ENCODE data around the gene RLF. TPM values are rescaled to one million over a fixed set of nuclear protein-coding genes. Genes with fewer than 3 reads are reported as not detected.

Gene RLF
- total RNA-seq, 3 donors from 2014 or later, result 9.0 to 12.3 (median 11.0) TPM

DNA sequence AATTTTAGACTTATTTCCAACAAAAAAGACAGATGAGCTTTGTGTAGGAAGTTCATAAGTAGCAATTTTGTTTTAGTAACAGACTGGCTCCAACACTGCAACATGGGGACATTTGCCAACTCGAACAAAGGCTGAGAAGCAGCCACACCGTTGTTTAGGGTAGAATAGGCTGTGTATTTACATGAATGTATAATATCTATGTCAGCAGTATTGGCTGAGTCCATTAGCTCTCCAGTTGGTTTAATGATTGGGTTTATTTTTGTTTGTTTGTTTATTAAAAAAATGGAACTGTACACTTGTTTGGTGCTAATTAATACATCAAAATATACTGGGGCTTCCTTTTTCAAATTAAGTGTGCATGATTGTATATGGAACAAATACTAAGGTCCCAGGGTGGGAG lies 79.2 kb downstream of the RLF start:
- Mint-ChIP-seq H3K36me3 (ENCODE audit: insufficient read depth) (peaks cover 45% of the 10 kb centered on the region), H3K4me1 (ENCODE audit: low read depth) (peaks cover 18% of the 10 kb centered on the region), H3K27me3 (ENCODE audit: low read depth) (no peaks in the 10 kb centered on the region), H3K4me3 (no peak overlapping the region), H3K9me3 (no peaks in the 10 kb centered on the region)
- ATAC-seq (no peak), DNase-seq (no peak)

DNA sequence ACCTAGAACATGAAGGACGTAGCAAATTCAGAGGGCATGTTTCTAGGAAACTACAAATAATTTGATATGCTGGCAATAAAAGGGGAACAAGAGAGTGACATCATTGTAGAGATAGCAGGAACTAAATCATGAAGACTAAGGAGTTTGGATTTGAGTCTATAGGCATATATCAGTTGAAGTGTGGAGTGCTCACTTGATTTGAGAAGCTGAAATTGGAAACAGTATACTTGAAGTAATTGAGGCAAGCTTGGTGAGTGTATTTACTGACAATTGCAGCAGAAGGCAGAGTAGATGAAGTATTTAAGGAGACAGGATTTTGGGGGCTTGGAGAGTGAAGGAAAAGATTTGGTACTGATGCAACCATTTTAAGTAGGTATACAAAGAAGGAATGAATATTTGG lies 80.2 kb downstream of the RLF start:
- no peaks in the 10 kb centered on the region for H3K27me3 Mint-ChIP-seq (ENCODE audit: low read depth)
- peak overlapping the region; percentile 17 for H3K4me3 Mint-ChIP-seq
- H3K4me1 Mint-ChIP-seq (ENCODE audit: low read depth), result peaks cover 18% of the 10 kb centered on the region
- ATAC-seq, result peak; percentile 40 to 44
- no peaks in the 10 kb centered on the region for H3K9me3 Mint-ChIP-seq
- DNase-seq, result no peak
- peaks cover 36% of the 10 kb centered on the region for H3K36me3 Mint-ChIP-seq (ENCODE audit: insufficient read depth)

- Mint-ChIP-seq H3K27me3 (ENCODE audit: low read depth) (no peaks in the 10 kb centered on the region), H3K36me3 (ENCODE audit: insufficient read depth) (peaks cover 18% of the 10 kb centered on the region), H3K4me1 (ENCODE audit: low read depth) (peaks cover 18% of the 10 kb centered on the region), H3K4me3 (no peak overlapping the region), H3K9me3 (no peaks in the 10 kb centered on the region)
- DNase-seq (no peak), ATAC-seq (no peak)
Measured at GRCh38 chr1:40243351-40243750, 82.2 kb downstream of the RLF start.

- DNase-seq, result no peak
- no peak for ATAC-seq
- H3K4me1 Mint-ChIP-seq (ENCODE audit: low read depth), result peaks cover 18% of the 10 kb centered on the region
- no peak overlapping the region for H3K4me3 Mint-ChIP-seq
- no peaks in the 10 kb centered on the region for H3K9me3 Mint-ChIP-seq
- H3K27me3 Mint-ChIP-seq (ENCODE audit: low read depth), result no peaks in the 10 kb centered on the region
- H3K36me3 Mint-ChIP-seq (ENCODE audit: insufficient read depth), result peaks cover 10% of the 10 kb centered on the region
Measured at GRCh38 chr1:40244138-40244744, 83.1 kb downstream of the RLF start.

DNA sequence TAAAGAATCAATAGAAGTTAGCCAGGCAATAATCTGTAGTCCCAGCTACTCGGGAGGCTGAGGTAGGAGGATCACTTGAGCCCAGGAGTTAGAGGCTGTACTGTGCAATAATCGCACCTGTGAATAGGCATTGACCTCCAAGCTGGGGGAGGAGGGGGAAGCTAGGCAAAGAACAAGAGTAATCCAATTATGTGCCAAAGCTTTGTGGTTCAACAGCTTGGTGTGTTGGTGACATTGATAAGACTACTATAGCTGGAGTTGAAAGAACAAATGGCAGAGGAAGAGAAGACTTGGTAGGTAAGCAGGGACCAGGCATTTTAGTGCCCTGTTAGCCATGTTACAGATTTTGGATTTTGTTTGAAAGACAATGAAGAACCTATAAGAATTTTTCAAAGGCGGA lies 84.5 kb downstream of the RLF start:
- H3K27me3 Mint-ChIP-seq (ENCODE audit: low read depth), result no peaks in the 10 kb centered on the region
- H3K4me3 Mint-ChIP-seq, result no peak overlapping the region
- no peaks in the 10 kb centered on the region for H3K36me3 Mint-ChIP-seq (ENCODE audit: insufficient read depth)
- ATAC-seq (no peak), DNase-seq (no peak)
- no peaks in the 10 kb centered on the region for H3K9me3 Mint-ChIP-seq
- H3K4me1 Mint-ChIP-seq (ENCODE audit: low read depth), result peaks cover 18% of the 10 kb centered on the region

DNA sequence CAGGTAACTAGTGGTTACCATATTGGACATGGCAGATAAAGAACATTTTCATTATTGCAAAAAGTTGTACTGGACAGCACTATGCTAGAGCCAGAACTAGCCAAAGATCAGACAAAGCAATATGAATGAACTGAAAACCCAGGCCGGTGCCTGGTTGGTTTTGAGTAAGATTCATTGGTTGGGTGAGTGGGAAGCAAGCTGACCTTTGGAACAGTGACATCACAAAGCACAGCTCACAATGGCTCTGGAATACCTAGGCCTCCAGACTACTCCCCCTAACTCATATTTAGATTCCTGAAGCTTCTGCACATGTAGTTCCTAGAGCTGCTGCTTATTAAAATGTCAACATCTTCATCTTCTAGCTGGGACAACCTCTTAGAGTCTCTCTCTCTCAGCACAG lies 86.5 kb downstream of the RLF start, which contains the start of gene TMCO2:
Gene TMCO2, plus strand, starts transcription at position 283 of the 400 bp plus-strand sequence. Its CDS starts 57 bp downstream, at position 340.
- DNase-seq, result no peak
- ATAC-seq, result no peak
- H3K4me3 Mint-ChIP-seq, result no peak within 1 kb of the TSS
- no peaks in the 10 kb centered on the region for H3K36me3 Mint-ChIP-seq (ENCODE audit: insufficient read depth)
- H3K27me3 Mint-ChIP-seq (ENCODE audit: low read depth), result no peaks in the 10 kb centered on the region
- peaks cover 6% of the 10 kb centered on the region for H3K4me1 Mint-ChIP-seq (ENCODE audit: low read depth)
- no peaks in the 10 kb centered on the region for H3K9me3 Mint-ChIP-seq

DNA sequence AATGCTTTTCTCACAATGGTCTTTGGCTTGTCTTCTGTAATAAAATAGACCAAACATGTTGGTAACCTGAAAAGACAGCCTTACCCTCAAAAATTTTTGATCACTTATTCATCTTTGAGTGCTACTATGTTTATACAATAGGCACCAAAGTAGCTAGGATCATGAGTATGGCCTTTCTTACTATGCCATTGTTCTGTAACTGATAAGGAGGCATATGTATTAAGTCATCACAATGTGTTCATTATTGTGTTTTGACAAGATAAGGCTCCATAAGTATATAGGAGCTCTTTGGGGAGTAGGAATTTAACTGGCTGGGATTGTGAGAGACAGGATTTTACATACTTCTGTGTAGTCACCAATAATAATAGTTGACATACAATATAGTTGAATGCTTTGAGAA lies 87.2 kb downstream of the RLF start:
- H3K9me3 Mint-ChIP-seq, result no peaks in the 10 kb centered on the region
- DNase-seq (no peak), ATAC-seq (no peak)
- no peaks in the 10 kb centered on the region for H3K36me3 Mint-ChIP-seq (ENCODE audit: insufficient read depth)
- H3K27me3 Mint-ChIP-seq (ENCODE audit: low read depth), result no peaks in the 10 kb centered on the region
- peaks cover 6% of the 10 kb centered on the region for H3K4me1 Mint-ChIP-seq (ENCODE audit: low read depth)
- H3K4me3 Mint-ChIP-seq, result no peak overlapping the region

- peaks cover 4% of the 10 kb centered on the region for H3K36me3 Mint-ChIP-seq (ENCODE audit: insufficient read depth)
- DNase-seq, result no peak
- peaks cover 14% of the 10 kb centered on the region for H3K4me1 Mint-ChIP-seq (ENCODE audit: low read depth)
- no peaks in the 10 kb centered on the region for H3K27me3 Mint-ChIP-seq (ENCODE audit: low read depth)
- ATAC-seq, result no peak
- no peaks in the 10 kb centered on the region for H3K9me3 Mint-ChIP-seq
- H3K4me3 Mint-ChIP-seq, result no peak overlapping the region
Measured at GRCh38 chr1:40251456-40251855, 90.3 kb downstream of the RLF start.

DNA sequence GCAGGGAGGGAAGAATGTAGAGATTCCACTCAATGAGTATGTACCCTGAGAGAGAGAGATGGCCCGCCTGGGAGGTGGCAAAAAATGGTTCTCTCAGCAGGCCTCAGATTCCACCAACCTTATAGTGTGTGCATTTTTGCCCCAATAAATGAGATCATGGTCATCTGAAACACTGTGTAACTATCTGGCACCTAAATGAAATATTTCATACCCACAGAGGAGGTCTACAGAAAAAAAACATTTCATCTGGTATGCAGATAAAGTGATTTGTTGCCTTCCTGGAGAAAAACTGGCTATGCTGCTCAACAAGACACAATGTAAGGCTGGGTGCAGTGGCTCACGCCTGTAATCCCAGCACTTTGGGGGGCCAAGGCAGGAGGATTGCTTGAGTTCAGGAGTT lies 91.4 kb downstream of the RLF start:
- Mint-ChIP-seq H3K4me3 (no peak overlapping the region), H3K36me3 (ENCODE audit: insufficient read depth) (peaks cover 4% of the 10 kb centered on the region), H3K9me3 (no peaks in the 10 kb centered on the region), H3K27me3 (ENCODE audit: low read depth) (no peaks in the 10 kb centered on the region), H3K4me1 (ENCODE audit: low read depth) (peaks cover 20% of the 10 kb centered on the region)
- no peak for ATAC-seq
- DNase-seq, result no peak

DNA sequence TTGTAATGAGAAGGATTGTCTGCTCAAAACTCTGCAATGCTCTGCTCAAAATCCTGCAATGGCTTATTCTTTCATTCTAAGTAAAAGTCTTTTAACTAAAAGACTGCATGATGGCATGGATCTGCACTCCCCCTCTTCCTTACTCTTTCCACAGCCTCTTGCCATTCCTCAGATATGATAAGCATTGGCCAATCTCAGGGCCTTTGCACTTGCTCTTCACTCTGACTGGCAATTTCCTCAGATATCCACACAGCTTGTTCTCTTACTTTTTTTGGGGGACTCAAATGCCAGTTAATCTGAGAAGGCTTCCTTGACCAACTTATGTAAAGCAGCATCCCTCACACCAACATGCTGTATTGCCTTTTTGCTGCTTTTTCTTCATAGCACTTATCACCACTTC lies 94.0 kb downstream of the RLF start:
- Mint-ChIP-seq H3K36me3 (ENCODE audit: insufficient read depth) (peaks cover 9% of the 10 kb centered on the region), H3K9me3 (no peaks in the 10 kb centered on the region), H3K4me3 (no peak overlapping the region), H3K4me1 (ENCODE audit: low read depth) (peaks cover 30% of the 10 kb centered on the region), H3K27me3 (ENCODE audit: low read depth) (no peaks in the 10 kb centered on the region)
- no peak for ATAC-seq
- DNase-seq, result no peak

DNA sequence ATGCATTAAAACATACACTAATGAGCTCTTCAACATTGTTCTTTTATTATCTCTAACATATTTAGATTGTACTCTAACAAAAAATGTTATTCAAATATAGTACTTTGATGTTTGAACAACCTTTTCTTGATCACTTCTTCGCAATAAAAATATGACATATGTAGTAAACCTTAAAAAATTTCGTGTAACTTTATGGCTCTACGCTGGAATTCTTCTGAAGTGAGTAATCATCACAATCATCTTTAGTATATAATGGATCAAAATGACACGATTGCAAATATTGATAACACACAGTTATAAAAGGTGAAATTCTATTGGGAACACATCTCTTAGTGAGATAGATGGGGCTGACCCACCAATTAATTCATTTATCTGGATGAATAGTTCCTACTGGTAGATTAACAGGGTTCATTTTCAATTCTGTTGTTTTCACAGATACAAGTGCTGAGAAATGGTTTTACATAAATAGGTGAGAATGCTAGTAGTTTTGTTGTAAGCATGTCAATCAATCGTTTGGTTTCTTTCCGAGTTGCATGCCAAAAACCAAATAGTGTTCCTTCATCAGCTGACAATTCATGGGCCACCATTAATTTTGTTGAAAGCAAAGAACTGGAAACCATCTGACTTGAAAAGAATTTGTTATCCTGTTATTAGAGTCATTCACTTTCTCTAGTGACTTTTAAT lies 95.4 kb downstream of the RLF start:
- Mint-ChIP-seq H3K27me3 (ENCODE audit: low read depth) (no peaks in the 10 kb centered on the region), H3K36me3 (ENCODE audit: insufficient read depth) (peaks cover 22% of the 10 kb centered on the region), H3K9me3 (no peaks in the 10 kb centered on the region), H3K4me1 (ENCODE audit: low read depth) (peaks cover 39% of the 10 kb centered on the region), H3K4me3 (peak overlapping the region; percentile 93)
- DNase-seq, result no peak
- no peak for ATAC-seq

- H3K36me3 Mint-ChIP-seq (ENCODE audit: insufficient read depth), result peaks cover 29% of the 10 kb centered on the region
- no peaks in the 10 kb centered on the region for H3K27me3 Mint-ChIP-seq (ENCODE audit: low read depth)
- H3K4me1 Mint-ChIP-seq (ENCODE audit: low read depth), result peaks cover 42% of the 10 kb centered on the region
- no peaks in the 10 kb centered on the region for H3K9me3 Mint-ChIP-seq
- DNase-seq (no peak), ATAC-seq (peak; percentile 20 to 24)
- H3K4me3 Mint-ChIP-seq, result peak overlapping the region; percentile 93
Measured at GRCh38 chr1:40257313-40257687, 96.1 kb downstream of the RLF start.

DNA sequence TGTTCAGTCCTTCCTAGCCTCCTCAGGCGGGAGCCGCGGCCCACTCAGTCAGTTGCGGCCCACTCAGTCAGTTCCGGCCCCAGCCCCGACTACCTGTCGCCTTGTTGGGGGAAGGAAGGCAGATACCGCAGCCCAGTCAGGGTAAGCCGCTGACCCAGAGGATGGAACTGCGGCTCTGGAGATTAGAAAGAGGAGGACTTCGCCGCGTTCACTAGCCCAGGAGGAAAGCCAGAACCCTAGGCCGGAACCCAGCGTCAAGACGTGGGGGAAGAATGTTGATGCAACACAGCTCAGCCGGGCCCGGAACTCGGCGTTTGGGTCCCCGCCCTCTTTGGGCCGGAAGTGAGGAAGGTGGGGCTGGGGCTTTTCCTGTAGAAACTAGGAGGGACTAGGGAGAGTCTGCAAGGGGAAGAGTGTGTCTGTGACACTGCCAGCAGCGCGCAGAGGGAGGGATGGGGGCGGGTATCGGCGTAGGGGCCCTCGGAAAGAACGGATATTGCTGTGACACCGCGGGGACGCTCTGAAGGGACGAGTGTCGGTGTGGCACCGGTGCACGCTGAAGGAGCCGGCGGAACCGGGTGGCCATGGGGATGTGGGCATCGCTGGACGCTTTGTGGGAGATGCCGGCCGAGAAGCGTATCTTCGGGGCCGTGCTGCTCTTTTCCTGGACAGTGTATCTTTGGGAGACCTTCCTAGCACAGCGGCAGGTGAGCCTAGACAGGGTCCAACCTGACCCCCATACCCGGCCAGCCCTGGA lies 96.7 kb downstream of the RLF start, which contains the start of gene ZMPSTE24:
Gene ZMPSTE24, plus strand, starts transcription at position 549 of the 757 bp plus-strand sequence. Its CDS starts 36 bp downstream, at position 585.
- H3K4me1 Mint-ChIP-seq (ENCODE audit: low read depth), result peaks cover 46% of the 10 kb centered on the region
- peak; percentile 97 to 98 for ATAC-seq

DNA sequence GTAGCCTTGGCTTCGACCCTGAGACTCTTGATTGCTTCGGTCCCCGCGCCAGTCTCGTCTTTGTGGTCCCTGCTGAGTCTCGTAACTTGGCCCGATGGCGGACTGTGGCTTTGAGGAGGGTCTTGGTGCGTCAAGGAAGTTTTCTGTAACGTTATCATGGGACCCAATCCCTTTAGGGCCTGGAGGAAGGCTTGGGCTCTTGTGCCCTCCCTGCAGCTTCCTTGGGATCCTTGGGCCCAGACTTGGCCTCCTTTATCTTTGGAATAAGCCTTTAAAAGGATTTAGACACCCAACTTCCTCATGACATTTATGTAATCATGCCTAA lies 97.2 kb downstream of the RLF start:
- DNase-seq (no peak), ATAC-seq (no peak)
- H3K36me3 Mint-ChIP-seq (ENCODE audit: insufficient read depth), result peaks cover 38% of the 10 kb centered on the region
- H3K9me3 Mint-ChIP-seq, result no peaks in the 10 kb centered on the region
- H3K4me3 Mint-ChIP-seq, result peak overlapping the region; percentile 93
- no peaks in the 10 kb centered on the region for H3K27me3 Mint-ChIP-seq (ENCODE audit: low read depth)
- H3K4me1 Mint-ChIP-seq (ENCODE audit: low read depth), result peaks cover 51% of the 10 kb centered on the region

More for the DNA sequence above, 96.7 kb downstream of the RLF start, which contains the start of gene ZMPSTE24:
- peak; percentile 94 for DNase-seq
- peaks cover 33% of the 10 kb centered on the region for H3K36me3 Mint-ChIP-seq (ENCODE audit: insufficient read depth)
- H3K9me3 Mint-ChIP-seq, result no peaks in the 10 kb centered on the region
- no peaks in the 10 kb centered on the region for H3K27me3 Mint-ChIP-seq (ENCODE audit: low read depth)
- H3K4me3 Mint-ChIP-seq, result peak within 1 kb of the TSS; percentile 93
